ENCODE results near the gene PRH2.

PRH2 gene

GRCh38 chr12:10928746-10929286 lies at the start of gene PRH2:
TSS of gene PRH2 (plus strand) at chr12:10929236. CDS start at chr12:10929274, 38 bp downstream.
- H3K9me3 Mint-ChIP-seq = no peaks in the 10 kb centered on the region
- H3K27ac Mint-ChIP-seq = peak within 1 kb of the TSS in 1 of 2 donors; percentile 20
- H3K27me3 Mint-ChIP-seq = no peaks in the 10 kb centered on the region
- no peak within 1 kb of the TSS for H3K4me3 Mint-ChIP-seq
- no peaks in the 10 kb centered on the region for H3K4me1 Mint-ChIP-seq
- DNase-seq = no peak
- no peak for ATAC-seq

GRCh38 chr12:10884086-10884725 lies 44.8 kb upstream of the PRH2 start, which contains the start of gene PRH1:
TSS of gene PRH1 (minus strand) at chr12:10884255. CDS start at chr12:10884217, 38 bp downstream.
- Mint-ChIP-seq H3K9me3 (no peaks in the 10 kb centered on the region), H3K4me1 (no peaks in the 10 kb centered on the region), H3K27me3 (no peaks in the 10 kb centered on the region), H3K4me3 (no peak within 1 kb of the TSS), H3K27ac (peak within 1 kb of the TSS; percentile 29 to 71)
- DNase-seq (no peak), ATAC-seq (no peak)

GRCh38 chr12:10889226-10889625 lies 39.8 kb upstream of the PRH2 start:
- no peak for DNase-seq
- Mint-ChIP-seq H3K4me3 (no peak overlapping the region), H3K9me3 (no peaks in the 10 kb centered on the region), H3K27me3 (no peaks in the 10 kb centered on the region), H3K4me1 (no peaks in the 10 kb centered on the region), H3K27ac (no peak overlapping the region)
- ATAC-seq = no peak

GRCh38 chr12:10891937-10892336 lies 37.1 kb upstream of the PRH2 start:
- Mint-ChIP-seq H3K27ac (peak overlapping the region in 1 of 2 donors; percentile 33), H3K4me3 (no peak overlapping the region), H3K9me3 (no peaks in the 10 kb centered on the region), H3K27me3 (no peaks in the 10 kb centered on the region), H3K4me1 (no peaks in the 10 kb centered on the region)
- DNase-seq (no peak), ATAC-seq (no peak)

- H3K9me3 Mint-ChIP-seq = peaks cover 0 to 33% of the 10 kb centered on the region in 2 donors
- H3K4me1 Mint-ChIP-seq = no peaks in the 10 kb centered on the region
- H3K4me3 Mint-ChIP-seq = no peak overlapping the region
- no peak for DNase-seq
- H3K27ac Mint-ChIP-seq = no peak overlapping the region
- no peak for ATAC-seq
- H3K27me3 Mint-ChIP-seq = no peaks in the 10 kb centered on the region
These were observed 32.2 kb upstream of the PRH2 start for GRCh38 chr12:10896854-10897253.

GRCh38 chr12:10900530-10900929 lies 28.5 kb upstream of the PRH2 start:
- H3K4me1 Mint-ChIP-seq = no peaks in the 10 kb centered on the region
- DNase-seq = no peak
- peaks cover 22 to 65% of the 10 kb centered on the region in 2 donors for H3K9me3 Mint-ChIP-seq
- H3K27me3 Mint-ChIP-seq = no peaks in the 10 kb centered on the region
- H3K27ac Mint-ChIP-seq = peak overlapping the region in 1 of 2 donors; percentile 49
- ATAC-seq = no peak
- H3K4me3 Mint-ChIP-seq = no peak overlapping the region

- peaks cover 22 to 65% of the 10 kb centered on the region in 2 donors for H3K9me3 Mint-ChIP-seq
- H3K27me3 Mint-ChIP-seq = no peaks in the 10 kb centered on the region
- DNase-seq (no peak), ATAC-seq (no peak)
- no peak overlapping the region for H3K4me3 Mint-ChIP-seq
- H3K27ac Mint-ChIP-seq = no peak overlapping the region
- no peaks in the 10 kb centered on the region for H3K4me1 Mint-ChIP-seq
These were observed 28.1 kb upstream of the PRH2 start for GRCh38 chr12:10900972-10901371.

GRCh38 chr12:10901427-10901826 lies 27.6 kb upstream of the PRH2 start:
- Mint-ChIP-seq H3K27ac (no peak overlapping the region), H3K4me1 (no peaks in the 10 kb centered on the region), H3K4me3 (no peak overlapping the region), H3K27me3 (no peaks in the 10 kb centered on the region), H3K9me3 (peaks cover 22 to 65% of the 10 kb centered on the region in 2 donors)
- DNase-seq = no peak
- no peak for ATAC-seq

GRCh38 chr12:10904686-10905085 lies 24.4 kb upstream of the PRH2 start:
- no peaks in the 10 kb centered on the region for H3K4me1 Mint-ChIP-seq
- ATAC-seq (no peak), DNase-seq (no peak)
- H3K27ac Mint-ChIP-seq = no peak overlapping the region
- H3K4me3 Mint-ChIP-seq = no peak overlapping the region
- H3K27me3 Mint-ChIP-seq = no peaks in the 10 kb centered on the region
- peaks cover 22 to 52% of the 10 kb centered on the region in 2 donors for H3K9me3 Mint-ChIP-seq

- Mint-ChIP-seq H3K4me3 (no peak within 1 kb of the TSS), H3K4me1 (no peaks in the 10 kb centered on the region), H3K27ac (no peak within 1 kb of the TSS), H3K27me3 (no peaks in the 10 kb centered on the region), H3K9me3 (peaks cover 9 to 18% of the 10 kb centered on the region in 2 donors)
- no peak for DNase-seq
- no peak for ATAC-seq
These were observed 19.6 kb upstream of the PRH2 start, which contains the start of gene TAS2R13 for GRCh38 chr12:10909462-10909861. TSS of gene TAS2R13 (minus strand) at chr12:10909562. CDS start at chr12:10909298, 264 bp downstream.

- DNase-seq (no peak), ATAC-seq (no peak)
- Mint-ChIP-seq H3K27ac (no peak overlapping the region), H3K4me1 (no peaks in the 10 kb centered on the region), H3K27me3 (no peaks in the 10 kb centered on the region), H3K9me3 (peaks cover 0 to 8% of the 10 kb centered on the region in 2 donors), H3K4me3 (no peak overlapping the region)
These were observed 18.7 kb upstream of the PRH2 start for GRCh38 chr12:10910380-10910779.

GRCh38 chr12:10919809-10920208 lies 9.2 kb upstream of the PRH2 start:
- no peak for ATAC-seq
- Mint-ChIP-seq H3K9me3 (no peaks in the 10 kb centered on the region), H3K4me1 (no peaks in the 10 kb centered on the region), H3K27ac (no peak overlapping the region), H3K4me3 (no peak overlapping the region), H3K27me3 (no peaks in the 10 kb centered on the region)
- DNase-seq = no peak

GRCh38 chr12:10926269-10926668 lies 2.8 kb upstream of the PRH2 start:
- H3K4me3 Mint-ChIP-seq = no peak overlapping the region
- H3K4me1 Mint-ChIP-seq = no peaks in the 10 kb centered on the region
- no peak overlapping the region for H3K27ac Mint-ChIP-seq
- no peaks in the 10 kb centered on the region for H3K27me3 Mint-ChIP-seq
- no peak for DNase-seq
- H3K9me3 Mint-ChIP-seq = no peaks in the 10 kb centered on the region
- ATAC-seq = no peak

GRCh38 chr12:10936506-10936905 lies 7.5 kb downstream of the PRH2 start:
- DNase-seq = no peak
- no peaks in the 10 kb centered on the region for H3K27me3 Mint-ChIP-seq
- H3K4me3 Mint-ChIP-seq = no peak overlapping the region
- H3K27ac Mint-ChIP-seq = no peak overlapping the region
- no peaks in the 10 kb centered on the region for H3K4me1 Mint-ChIP-seq
- no peak for ATAC-seq
- no peaks in the 10 kb centered on the region for H3K9me3 Mint-ChIP-seq

GRCh38 chr12:10939163-10939562 lies 10.1 kb downstream of the PRH2 start, which contains the start of gene TAS2R14:
TSS of gene TAS2R14 (minus strand) at chr12:10939263. CDS start at chr12:10939207, 56 bp downstream.
- DNase-seq (no peak), ATAC-seq (no peak)
- H3K4me3 Mint-ChIP-seq = no peak within 1 kb of the TSS
- peaks cover 17% of the 10 kb centered on the region for H3K4me1 Mint-ChIP-seq
- H3K27ac Mint-ChIP-seq = no peak within 1 kb of the TSS
- no peaks in the 10 kb centered on the region for H3K27me3 Mint-ChIP-seq
- peaks cover 0 to 9% of the 10 kb centered on the region in 2 donors for H3K9me3 Mint-ChIP-seq

- no peak for DNase-seq
- no peaks in the 10 kb centered on the region for H3K27me3 Mint-ChIP-seq
- ATAC-seq = no peak
- H3K4me1 Mint-ChIP-seq = peaks cover 17% of the 10 kb centered on the region
- H3K9me3 Mint-ChIP-seq = peaks cover 0 to 18% of the 10 kb centered on the region in 2 donors
- no peak overlapping the region for H3K27ac Mint-ChIP-seq
- H3K4me3 Mint-ChIP-seq = no peak overlapping the region
These were observed 11.4 kb downstream of the PRH2 start for GRCh38 chr12:10940389-10940788.

Data from stimulated activated naive CD8-positive, alpha-beta T cell treated with anti-CD3 and anti-CD28 coated beads, Interleukin-15, amount 100 ng/mL, for 72 hours (primary cell).